ENCODE measurements around the gene HACD2.

HACD2 gene

DNA sequence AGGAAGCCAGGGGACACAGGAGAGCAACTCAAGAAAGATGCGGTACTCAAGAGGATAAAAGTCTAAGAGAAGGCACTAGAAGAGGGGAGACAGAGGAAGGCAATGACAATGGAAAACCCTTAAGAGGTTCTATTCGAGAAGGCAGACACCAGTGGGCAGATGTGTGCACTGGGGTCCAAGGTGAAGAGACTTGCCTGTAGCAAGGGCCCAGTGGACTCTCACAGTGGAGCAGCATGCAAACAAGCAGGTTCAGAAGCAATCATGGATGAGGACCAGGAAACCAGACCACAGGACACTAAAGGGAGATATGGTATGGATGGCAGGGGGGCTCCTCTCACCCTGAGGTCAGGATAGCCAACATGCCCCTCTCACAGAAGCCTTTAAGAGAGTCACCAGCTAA is 138.6 kb downstream of the HACD2 start:
- Histone ChIP-seq H3K9ac (ENCODE audit: low read length) (no peak overlapping the region), H3K4me1 (ENCODE audit: control insufficient read depth, insufficient read depth, low read length) (no peaks in the 10 kb centered on the region; the same call in 1 of the 2 replicates), H3K27ac (ENCODE audit: low read depth, low read length) (no peak overlapping the region), H3K36me3 (ENCODE audit: control insufficient read depth, insufficient read depth, low read length) (no peaks in the 10 kb centered on the region), H3K9me3 (ENCODE audit: control insufficient read depth, insufficient read depth, low read depth, low read length) (no peaks in the 10 kb centered on the region), H3K4me3 (ENCODE audit: low read depth, low read length) (no peak overlapping the region), H3K27me3 (ENCODE audit: control insufficient read depth, insufficient read depth, low read length) (peaks cover 67% of the 10 kb centered on the region)

DNA sequence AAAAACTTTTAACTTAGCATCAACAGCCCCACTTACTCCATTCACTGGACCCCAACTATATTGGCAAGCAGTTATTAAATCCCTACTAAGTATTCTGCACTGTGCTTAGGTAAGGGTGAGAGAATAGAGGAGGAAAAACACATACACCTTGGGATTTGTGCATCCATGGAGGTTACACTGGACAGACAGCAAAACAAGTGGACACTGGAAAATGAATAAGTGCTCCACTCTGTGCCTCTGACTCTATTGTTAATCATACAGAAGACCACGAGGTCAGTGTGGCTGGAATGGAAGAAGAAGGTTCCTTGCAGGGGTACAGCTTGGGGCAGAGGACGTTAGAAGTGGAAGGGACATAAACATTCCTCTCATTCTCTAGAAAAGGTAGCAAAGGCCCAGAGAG is 139.2 kb downstream of the HACD2 start:
- no peaks in the 10 kb centered on the region for H3K36me3 ChIP-seq (ENCODE audit: control insufficient read depth, insufficient read depth, low read length)
- H3K27me3 ChIP-seq (ENCODE audit: control insufficient read depth, insufficient read depth, low read length), result peaks cover 62% of the 10 kb centered on the region
- H3K4me1 ChIP-seq (ENCODE audit: control insufficient read depth, insufficient read depth, low read length), result no peaks in the 10 kb centered on the region; the same call in 1 of the 2 replicates
- no peaks in the 10 kb centered on the region for H3K9me3 ChIP-seq (ENCODE audit: control insufficient read depth, insufficient read depth, low read depth, low read length)
- no peak overlapping the region for H3K27ac ChIP-seq (ENCODE audit: low read depth, low read length)
- no peak overlapping the region for H3K4me3 ChIP-seq (ENCODE audit: low read depth, low read length)
- H3K9ac ChIP-seq (ENCODE audit: low read length), result no peak overlapping the region

DNA sequence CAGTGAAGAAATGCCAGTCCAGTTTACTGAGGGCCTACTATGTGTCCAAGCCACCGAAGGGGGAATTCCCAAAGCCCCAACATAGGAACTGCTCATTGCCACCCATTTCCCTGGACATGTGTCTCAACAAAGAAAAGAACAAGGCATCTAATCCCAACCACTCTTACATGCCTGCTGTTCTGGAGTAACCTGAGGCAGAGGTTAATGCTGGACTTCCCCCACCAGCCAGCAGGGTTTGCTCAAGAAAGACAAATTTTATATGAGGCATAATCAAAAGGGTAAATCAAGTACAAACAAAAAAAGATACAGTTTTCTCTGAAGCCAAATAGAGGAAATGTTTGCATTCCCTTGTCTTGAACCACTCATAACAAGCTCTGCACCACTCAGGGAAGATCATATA is 140.1 kb downstream of the HACD2 start:
- Histone ChIP-seq H3K27me3 (ENCODE audit: control insufficient read depth, insufficient read depth, low read length) (peaks cover 52% of the 10 kb centered on the region), H3K36me3 (ENCODE audit: control insufficient read depth, insufficient read depth, low read length) (no peaks in the 10 kb centered on the region), H3K9me3 (ENCODE audit: control insufficient read depth, insufficient read depth, low read depth, low read length) (no peaks in the 10 kb centered on the region), H3K27ac (ENCODE audit: low read depth, low read length) (no peak overlapping the region), H3K4me1 (ENCODE audit: control insufficient read depth, insufficient read depth, low read length) (no peaks in the 10 kb centered on the region; the same call in 1 of the 2 replicates), H3K9ac (ENCODE audit: low read length) (no peak overlapping the region), H3K4me3 (ENCODE audit: low read depth, low read length) (no peak overlapping the region)

DNA sequence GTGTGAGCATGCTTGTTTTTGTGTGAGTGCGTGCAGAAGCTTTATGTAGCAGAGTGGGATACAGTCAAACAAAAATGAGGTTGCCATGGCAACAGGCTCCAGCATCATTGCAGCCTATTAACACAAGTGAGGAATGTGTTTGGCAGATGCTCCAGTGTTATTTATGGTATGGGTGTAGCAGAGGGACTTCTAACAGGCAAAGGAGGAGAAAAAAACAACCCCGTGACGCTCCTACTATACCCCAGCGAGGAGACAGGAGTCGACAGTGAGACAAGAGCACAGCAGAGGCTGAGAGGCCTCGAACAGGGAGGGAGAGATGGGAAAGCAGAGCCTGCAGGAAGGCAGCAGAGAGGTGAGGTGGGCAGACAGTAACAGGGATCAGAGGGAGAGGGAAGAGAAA is 140.8 kb downstream of the HACD2 start:
- Histone ChIP-seq H3K4me3 (ENCODE audit: low read depth, low read length) (no peak overlapping the region), H3K36me3 (ENCODE audit: control insufficient read depth, insufficient read depth, low read length) (no peaks in the 10 kb centered on the region), H3K9me3 (ENCODE audit: control insufficient read depth, insufficient read depth, low read depth, low read length) (no peaks in the 10 kb centered on the region), H3K4me1 (ENCODE audit: control insufficient read depth, insufficient read depth, low read length) (no peaks in the 10 kb centered on the region; the same call in 1 of the 2 replicates), H3K9ac (ENCODE audit: low read length) (no peak overlapping the region), H3K27ac (ENCODE audit: low read depth, low read length) (no peak overlapping the region), H3K27me3 (ENCODE audit: control insufficient read depth, insufficient read depth, low read length) (peaks cover 47% of the 10 kb centered on the region)

DNA sequence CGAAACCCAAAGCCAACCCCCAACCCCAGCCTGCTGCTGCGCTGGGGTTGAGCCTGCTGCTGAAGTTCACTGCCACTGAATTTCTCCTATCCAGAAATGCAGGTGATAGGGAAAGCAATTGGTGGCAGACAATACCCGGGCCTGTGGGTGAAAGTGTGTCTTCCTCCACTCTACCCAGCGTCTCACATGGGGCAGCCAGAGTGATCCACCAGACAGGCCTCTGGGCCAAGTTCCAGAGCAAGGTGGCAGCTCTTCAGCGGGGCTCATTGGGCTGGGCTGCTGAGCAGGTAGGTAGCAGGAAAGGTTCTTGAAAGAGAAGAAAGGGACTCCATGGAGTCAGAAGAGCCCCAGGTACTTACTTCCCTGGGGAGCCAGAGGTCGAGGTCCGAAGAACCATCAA is 141.9 kb downstream of the HACD2 start:
- Histone ChIP-seq H3K4me3 (ENCODE audit: low read depth, low read length) (no peak overlapping the region), H3K9ac (ENCODE audit: low read length) (no peak overlapping the region), H3K9me3 (ENCODE audit: control insufficient read depth, insufficient read depth, low read depth, low read length) (no peaks in the 10 kb centered on the region), H3K36me3 (ENCODE audit: control insufficient read depth, insufficient read depth, low read length) (no peaks in the 10 kb centered on the region), H3K27me3 (ENCODE audit: control insufficient read depth, insufficient read depth, low read length) (peaks cover 37% of the 10 kb centered on the region), H3K27ac (ENCODE audit: low read depth, low read length) (no peak overlapping the region), H3K4me1 (ENCODE audit: control insufficient read depth, insufficient read depth, low read length) (no peaks in the 10 kb centered on the region; the same call in 1 of the 2 replicates)

DNA sequence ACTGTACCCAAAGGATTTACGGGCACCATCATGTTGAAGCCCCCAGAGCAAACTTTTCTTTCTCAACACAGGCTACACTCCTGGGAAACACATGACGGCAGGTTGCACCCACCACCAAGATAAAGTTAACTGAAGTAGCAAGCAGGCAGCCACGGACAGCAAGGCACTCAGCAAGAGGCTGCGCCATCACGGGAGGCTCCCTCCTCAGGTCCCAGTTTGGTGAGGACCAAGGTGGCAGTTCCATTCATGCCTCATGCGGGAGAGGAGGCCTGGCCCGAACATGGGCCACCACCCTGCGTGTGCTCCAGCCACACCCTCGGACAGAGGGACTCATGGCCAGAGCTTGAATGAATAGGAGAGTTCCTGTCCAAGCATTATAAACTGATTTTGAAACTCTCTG is 142.7 kb downstream of the HACD2 start:
- H3K9me3 ChIP-seq (ENCODE audit: control insufficient read depth, insufficient read depth, low read depth, low read length), result no peaks in the 10 kb centered on the region
- peaks cover 30% of the 10 kb centered on the region for H3K27me3 ChIP-seq (ENCODE audit: control insufficient read depth, insufficient read depth, low read length)
- H3K27ac ChIP-seq (ENCODE audit: low read depth, low read length), result no peak overlapping the region

More for the DNA sequence above, 142.7 kb downstream of the HACD2 start:
- H3K9ac ChIP-seq (ENCODE audit: low read length), result no peak overlapping the region
- no peak overlapping the region for H3K4me3 ChIP-seq (ENCODE audit: low read depth, low read length)
- H3K36me3 ChIP-seq (ENCODE audit: control insufficient read depth, insufficient read depth, low read length), result no peaks in the 10 kb centered on the region
- H3K4me1 ChIP-seq (ENCODE audit: control insufficient read depth, insufficient read depth, low read length), result no peaks in the 10 kb centered on the region
